HG03575 (cell line): ENCODE measurements around the gene PTBP3.

Experiments used
- ATAC-seq: cut with Tn5 transposase; IDR thresholded peaks from one replicate; pipeline ENCODE4 v1.9.1; 2021; ENCODE audit not compliant: unreplicated experiment, insufficient number of reproducible peaks, low FRiP score; ENCODE audit errors: extremely low read depth

The PTBP3 gene

GRCh38 chr9:112327718-112328450, 5.5 kb downstream of the PTBP3 start:
- no peak for ATAC-seq

DNA sequence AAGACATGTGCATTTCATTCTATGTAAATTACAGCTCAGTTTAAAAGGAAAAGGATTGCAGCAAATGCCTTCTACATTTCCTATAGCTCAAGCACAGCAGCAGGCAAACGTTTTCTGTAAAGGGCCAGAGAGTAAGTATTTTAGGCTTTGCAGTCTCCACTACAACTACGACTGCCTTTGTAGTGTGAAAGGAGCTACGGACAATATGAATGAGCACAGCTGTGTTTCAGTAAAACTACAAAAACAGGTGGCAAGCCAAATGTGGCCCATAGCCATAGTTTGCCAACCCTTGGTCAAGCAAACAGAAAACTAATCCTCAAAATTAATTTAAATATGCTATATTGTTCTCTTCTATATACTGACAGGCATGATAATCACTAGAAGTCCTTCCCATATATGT, 7.2 kb downstream of the PTBP3 start:
- no peak for ATAC-seq

GRCh38 chr9:112325600-112325999, 7.8 kb downstream of the PTBP3 start:
- no peak for ATAC-seq

DNA sequence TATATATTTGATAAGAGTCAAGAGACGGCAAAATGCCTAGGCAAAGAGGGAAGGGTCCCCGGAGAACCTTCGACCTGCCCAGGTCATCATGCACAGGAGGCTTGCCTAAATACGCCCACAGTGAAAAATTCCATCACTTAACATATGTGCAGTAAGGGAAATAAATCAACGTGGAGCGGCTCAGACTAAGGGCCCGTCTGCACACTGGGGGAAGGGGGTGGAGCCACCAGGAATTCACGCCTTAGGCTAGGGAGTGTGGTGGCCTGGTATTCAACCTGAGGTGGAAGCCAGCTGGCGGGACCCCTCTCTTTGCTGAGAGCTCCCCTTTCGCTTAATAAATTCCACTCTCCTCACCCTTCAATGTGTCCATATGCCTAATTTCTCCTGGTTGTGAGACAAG, 8.3 kb downstream of the PTBP3 start:
- no peak for ATAC-seq

GRCh38 chr9:112323378-112323854, 10.0 kb downstream of the PTBP3 start:
- no peak for ATAC-seq

DNA sequence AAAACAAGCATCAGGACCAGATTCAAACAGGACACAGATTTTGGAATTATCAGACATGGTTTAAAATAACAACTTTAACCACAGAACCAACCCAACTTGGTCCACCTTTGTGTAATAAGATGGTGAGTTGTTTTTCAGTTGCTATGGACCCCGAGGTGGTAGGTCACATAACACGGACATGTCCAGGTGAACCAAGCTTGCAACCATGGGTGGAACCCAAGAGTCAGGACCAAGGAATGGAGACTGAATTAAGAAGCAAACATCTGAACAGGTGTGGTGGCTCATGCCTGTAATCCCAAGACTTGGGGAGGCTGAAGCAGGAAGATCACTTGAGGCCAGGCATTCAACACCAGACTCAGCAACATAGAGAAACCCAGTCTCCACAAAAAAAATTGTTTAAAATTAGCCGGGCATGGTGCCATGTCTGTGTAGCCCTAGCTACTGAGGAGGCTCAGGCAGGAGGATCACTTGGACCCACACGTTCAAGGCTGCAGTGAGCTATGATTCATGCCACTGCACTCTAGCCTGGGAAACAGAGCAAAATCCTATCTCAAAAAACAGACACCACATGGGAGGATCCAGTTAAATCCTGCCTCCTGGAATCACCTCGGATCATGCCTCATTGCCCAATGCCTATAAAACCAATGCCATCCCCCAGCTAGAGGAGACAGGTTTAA, 10.6 kb downstream of the PTBP3 start:
- no peak for ATAC-seq

- no peak for ATAC-seq
Measured at GRCh38 chr9:112316258-112316943, 17.0 kb downstream of the PTBP3 start.

DNA sequence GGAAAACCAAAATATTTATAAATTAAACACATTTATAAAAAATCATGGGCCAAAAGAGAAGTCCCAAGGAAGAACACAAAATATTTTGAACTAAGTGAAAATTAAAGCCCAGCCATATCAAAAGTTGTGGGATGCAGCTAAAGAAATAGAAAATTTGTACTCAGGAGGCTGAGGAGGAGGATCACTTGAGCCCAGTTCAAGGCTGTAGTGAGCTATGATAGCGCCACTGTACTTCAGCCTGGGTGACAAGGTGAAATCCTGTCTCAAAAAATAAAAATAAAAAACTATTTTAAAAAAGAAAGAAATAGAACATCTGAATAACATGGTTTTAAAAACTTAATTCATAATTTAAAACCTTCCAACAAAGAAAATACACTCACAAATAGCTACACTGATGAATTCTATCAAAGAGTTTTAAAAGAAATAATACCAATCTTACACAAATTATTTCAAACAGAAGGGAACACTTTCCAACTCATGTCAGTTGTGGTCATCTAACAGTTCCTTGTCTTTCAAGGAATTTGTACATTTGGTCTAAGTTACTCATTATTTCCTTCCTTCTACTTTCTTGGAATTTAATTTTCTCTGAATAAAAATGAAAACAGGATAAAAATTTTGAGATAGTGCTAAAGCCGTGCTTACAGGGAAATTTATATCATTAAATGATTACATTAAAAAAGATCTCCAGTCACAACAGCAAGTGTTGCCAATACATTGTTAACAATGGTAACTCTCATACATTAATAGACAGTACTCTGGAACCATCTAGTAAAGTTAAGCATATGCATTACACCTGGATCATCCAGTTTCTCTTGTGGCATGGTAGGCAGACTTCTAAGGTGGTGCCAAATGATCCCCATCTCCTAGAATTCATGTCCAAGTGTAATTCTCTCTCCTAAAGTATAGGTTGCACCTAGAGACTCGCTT, 17.8 kb downstream of the PTBP3 start:
- no peak for ATAC-seq

DNA sequence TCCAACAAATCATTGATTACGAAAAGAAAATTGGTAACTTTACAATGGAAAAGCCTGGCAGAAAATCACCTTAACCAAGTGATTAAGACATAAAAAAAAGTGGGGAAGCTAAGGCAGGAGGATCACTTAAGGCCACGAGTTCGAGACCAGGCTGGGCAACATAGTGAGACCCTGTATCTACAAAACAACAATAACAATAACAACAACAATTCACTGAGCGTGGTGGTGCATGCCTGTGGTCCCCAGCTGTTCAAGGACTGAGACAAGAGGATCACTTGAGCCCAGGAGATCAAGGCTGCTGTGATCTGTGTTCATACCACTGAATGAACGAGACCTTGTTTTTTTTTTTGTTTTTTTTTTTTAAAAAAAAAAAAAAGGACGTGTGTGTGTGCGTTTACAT, 21.3 kb downstream of the PTBP3 start:
- no peak for ATAC-seq

- no peak for ATAC-seq
Measured at GRCh38 chr9:112311497-112311896, 21.9 kb downstream of the PTBP3 start.

GRCh38 chr9:112310826-112311225, 22.6 kb downstream of the PTBP3 start:
- no peak for ATAC-seq

- no peak for ATAC-seq
Measured at GRCh38 chr9:112308588-112308987, 24.8 kb downstream of the PTBP3 start.

GRCh38 chr9:112301420-112301819, 32.0 kb downstream of the PTBP3 start:
- no peak for ATAC-seq

DNA sequence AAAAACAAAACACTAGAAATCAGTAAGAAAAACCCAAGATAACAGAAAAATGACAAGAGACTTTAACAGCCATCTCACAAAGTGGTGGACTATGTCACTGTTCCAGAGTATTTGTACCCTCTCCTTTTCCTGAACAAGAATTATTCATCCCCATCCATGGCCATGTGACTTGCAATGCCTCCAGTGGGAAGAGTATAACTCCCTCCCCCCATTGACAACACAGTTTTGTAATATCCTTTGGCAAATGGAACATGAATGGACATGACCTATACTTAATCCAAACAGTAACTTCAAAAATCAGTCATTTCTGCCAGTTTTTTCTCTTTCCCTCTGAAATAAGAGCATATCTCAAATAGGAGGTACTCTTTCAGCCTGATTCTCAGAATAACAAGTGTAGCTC, 33.9 kb downstream of the PTBP3 start:
- no peak for ATAC-seq

- no peak for ATAC-seq
Measured at GRCh38 chr9:112296929-112297328, 36.5 kb downstream of the PTBP3 start.

DNA sequence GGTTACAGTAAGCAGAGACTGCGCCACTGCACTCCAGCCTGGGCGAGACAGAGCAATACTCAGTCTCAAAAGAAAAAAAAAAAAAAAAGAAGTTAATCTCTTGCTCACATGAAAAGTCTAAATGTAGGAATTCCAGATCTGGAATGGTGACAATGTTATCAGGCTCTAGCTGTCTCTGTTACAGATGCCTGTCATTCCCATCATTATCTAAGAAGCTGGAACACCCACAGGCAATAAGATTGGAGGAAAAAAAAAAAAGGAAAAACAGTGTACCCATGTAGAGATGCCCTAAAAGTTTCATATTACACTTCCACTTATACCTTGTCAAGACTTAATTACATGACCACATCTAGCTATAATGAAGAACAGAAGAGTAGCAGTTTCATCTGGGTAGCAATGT, 38.2 kb downstream of the PTBP3 start:
- no peak for ATAC-seq

- no peak for ATAC-seq
Measured at GRCh38 chr9:112288029-112288428, 45.4 kb downstream of the PTBP3 start.

DNA sequence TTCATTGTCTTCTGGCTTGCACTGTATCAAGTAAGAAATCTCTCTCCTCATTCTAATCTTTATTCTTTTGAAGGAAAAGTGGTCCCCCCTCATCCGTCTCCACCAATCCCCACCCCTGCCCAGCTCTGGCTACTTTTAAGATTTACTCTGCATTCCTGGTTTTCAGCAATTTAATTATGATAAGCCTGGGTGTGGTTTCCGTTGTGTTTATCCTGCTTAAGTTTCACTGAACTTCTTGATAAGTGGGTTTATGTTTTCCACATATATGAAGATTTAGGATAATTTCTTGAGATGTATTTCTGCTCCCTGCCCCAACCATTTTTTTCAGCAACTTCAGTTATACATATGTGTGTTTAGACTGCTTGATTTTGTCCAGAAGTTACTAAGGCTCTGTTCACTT, 46.5 kb downstream of the PTBP3 start:
- no peak for ATAC-seq

DNA sequence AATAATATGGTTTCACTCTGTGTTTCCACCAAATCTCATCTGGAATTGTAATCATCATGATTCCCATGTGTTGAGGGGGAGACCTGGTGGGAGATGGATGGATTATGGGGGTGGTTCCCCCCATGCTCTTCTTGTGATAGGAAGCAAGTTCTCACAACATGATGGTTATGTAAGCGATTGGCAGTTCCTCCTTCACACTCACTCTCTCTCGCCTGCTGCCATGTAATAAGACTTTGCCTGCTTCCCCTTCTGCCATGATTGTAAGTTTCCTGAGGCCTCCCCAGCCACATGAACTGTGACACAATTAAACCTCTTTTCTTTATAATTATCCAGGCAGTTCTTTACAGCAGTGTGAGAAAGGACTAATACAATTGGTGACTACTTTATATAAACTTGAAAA, 48.4 kb downstream of the PTBP3 start:
- no peak for ATAC-seq
